Myocyte (in vitro differentiated cells): ENCODE measurements around the gene TAX1BP1. TPM values are rescaled to one million over a fixed set of nuclear protein-coding genes. Genes with fewer than 3 reads are reported as not detected.

Experiments used
- DNase-seq: peaks from one replicate; pipeline ENCODE4 v3.0.0-alpha.2; 2012; ENCODE audit warnings: low read depth
- polyA plus RNA-seq: library from polyadenylated mRNA; unstranded; fragments of >200 nt; gene quantifications from one replicate; pipeline ENCODE4 v1.2.1, GENCODE V29; 2012; ENCODE audit warnings: missing spikeins
- total RNA-seq: library from RNA; depleted of rRNA; stranded (reverse); fragments of >200 nt; gene quantifications from 2 replicates; pipeline ENCODE4 v1.2.3, GENCODE V29; 2014

Gene TAX1BP1
- 161 and 185 TPM in 2 replicates for total RNA-seq
- 98.6 TPM for polyA plus RNA-seq

DNA sequence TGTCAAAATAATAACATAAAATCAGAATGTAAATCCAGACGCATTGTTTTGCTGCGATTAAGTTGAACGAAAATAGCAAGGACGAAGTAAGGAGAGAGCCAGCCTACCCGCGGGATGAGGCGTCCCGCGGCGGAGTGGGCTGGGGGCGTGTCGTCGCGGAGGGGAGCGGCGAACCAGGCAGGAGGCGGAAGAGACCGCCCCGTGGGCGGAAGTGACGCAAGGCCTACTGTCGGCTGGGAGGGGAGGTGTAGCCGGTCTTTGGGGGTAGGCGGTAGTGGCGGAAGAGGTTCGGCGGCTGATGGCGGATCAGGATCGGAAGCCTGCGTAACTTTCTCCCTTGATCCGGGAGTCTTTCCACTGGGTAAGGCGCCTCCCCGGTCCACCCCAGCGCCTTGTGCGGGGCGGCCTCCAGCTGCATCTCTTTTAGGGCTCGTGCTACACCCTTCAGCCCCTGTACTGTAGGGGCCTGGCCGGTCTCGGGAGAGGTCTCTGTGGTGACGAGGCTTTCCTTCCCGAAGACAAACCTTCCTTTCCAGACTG, at the start of gene TAX1BP1:
TSS of gene TAX1BP1 (plus strand) at position 254 of the 540 bp plus-strand sequence. CDS start 8,363 bp downstream, outside the sequence.
- peak; percentile 97 for DNase-seq

DNA sequence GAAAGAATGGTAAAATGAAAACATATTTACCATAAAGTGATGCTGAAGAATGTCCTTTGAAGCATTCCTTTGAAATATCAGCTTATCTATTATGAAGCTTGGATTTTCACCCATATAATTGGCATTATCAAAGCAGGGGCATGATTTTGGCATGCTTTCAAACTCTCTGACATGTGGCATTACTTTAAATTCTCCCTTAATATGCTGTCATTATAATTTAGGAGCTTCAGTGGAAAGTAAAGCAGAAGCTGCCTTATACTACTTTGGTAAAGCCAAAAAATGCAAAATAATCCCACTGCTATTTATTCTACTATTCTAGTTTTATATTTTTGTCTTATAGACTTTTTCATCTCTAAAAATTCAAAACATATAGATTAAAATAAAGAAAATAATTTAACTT, 49.3 kb upstream of the TAX1BP1 start:
- DNase-seq, result no peak

DNA sequence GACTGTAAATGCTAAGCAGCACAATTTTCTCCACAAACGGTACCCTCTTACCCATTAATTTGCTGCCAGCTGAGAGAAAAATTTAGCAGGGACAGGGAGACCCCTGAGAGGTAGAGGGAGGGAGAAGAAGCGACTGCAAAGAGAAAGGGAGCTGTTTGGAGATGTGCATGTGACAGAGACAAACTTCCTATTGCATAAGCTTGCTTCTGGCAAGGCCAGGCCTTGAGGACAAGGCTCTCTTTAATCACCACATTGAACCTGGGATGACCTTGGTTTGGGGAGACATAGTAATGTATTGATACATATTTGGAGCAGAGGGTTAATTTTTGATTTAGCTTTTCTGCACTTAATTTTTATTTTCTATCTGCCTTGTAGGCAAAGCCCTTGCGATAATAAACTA, 46.2 kb upstream of the TAX1BP1 start:
- no peak for DNase-seq

DNA sequence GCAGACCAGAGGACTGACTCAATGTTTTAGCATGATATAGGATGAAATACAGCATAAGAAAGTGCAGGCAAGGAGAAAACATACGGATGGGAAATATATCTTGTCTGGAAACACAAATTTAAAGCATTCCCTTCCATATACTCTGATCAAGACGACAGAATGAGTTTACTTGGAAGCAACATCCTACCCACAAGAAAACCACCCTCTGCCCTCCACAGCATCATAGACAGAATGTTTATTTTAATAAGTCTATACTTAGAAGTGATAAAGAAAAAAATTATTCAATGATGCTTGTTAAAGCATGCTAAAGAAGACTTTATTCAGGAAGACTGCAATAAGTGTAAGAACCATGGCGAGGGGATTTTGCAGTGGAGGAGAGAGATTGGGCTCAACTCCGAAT, 44.9 kb upstream of the TAX1BP1 start:
- no peak for DNase-seq

DNA sequence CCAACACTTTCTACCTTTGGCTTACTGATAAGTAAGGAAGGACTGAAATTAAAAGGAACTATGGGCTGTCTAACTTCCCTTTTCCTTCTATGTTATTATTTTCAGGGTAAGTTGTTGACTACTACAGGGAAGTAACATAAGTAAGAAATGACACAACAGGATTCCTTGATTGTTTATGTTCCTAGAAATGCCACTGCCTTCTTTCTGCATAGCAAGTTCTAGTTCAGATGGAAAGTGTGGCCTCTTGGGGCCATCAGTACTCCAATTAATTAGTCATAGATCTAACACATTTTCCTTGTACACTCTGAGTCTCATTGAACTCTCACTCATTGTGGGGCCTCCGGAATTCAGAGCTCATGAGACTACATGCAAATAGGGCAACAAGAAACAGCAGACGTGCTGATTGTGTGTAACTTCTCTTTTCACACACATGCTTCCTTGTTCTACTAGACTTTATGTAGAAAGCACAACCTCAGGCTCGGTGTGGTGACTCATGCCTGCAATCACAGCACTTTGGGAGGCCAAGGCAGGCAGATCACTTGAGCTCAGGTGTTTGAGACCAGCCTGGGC, 42.0 kb upstream of the TAX1BP1 start:
- DNase-seq, result no peak

DNA sequence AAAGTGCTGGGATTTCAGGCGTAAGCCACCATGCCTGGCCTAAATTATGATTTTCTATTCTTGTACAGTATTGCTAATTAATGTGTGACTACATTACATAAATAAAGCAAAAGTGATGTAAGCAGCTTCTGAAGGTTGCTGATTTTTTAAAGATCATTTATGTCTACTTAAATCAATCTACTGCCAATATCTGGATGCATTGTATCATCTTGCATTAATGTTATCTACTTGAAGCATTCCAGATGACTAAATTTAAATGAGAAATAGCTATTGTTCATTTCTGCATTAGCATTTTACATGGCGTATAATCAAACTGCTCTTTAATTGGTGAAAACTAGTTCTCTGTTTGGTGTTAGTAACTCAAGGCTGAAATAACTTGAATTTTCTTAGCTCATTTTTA, 40.2 kb upstream of the TAX1BP1 start:
- DNase-seq, result no peak

DNA sequence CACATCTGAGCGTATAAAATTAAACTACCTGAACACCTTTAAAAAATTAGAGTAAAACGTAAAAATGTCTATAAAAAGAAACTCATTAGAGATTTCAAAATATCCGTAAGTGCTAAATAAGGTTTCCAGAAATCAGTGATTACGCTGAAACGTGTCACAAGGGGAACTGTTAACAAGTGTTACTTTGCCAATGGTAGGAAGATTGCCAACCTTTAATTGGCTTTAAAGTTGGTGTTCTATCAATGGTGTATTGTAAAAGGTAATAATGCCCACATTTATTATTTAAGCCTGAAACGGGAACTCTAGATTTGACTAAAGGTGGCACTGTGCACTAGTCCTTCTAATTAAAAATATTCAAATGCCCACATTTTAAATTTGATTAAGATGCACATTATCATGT, 39.5 kb upstream of the TAX1BP1 start:
- no peak for DNase-seq

DNA sequence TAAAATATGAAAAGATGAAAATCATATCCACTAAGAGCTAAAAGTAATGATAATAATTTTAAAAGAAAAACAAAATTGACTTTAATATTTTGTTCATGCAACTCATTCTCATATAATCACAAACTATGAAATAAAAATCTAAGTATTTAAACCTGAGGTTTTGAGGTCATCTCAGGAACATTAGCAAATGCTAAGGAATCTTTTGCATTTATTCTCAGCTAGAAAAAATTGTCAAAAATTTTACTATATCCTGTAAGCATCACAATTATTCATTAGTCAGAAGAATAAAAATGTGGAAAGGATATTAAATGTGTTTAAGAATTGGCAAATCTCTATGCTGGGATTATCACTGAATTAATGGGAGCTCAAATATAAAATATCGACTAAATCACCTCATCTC, 36.8 kb upstream of the TAX1BP1 start:
- no peak for DNase-seq

DNA sequence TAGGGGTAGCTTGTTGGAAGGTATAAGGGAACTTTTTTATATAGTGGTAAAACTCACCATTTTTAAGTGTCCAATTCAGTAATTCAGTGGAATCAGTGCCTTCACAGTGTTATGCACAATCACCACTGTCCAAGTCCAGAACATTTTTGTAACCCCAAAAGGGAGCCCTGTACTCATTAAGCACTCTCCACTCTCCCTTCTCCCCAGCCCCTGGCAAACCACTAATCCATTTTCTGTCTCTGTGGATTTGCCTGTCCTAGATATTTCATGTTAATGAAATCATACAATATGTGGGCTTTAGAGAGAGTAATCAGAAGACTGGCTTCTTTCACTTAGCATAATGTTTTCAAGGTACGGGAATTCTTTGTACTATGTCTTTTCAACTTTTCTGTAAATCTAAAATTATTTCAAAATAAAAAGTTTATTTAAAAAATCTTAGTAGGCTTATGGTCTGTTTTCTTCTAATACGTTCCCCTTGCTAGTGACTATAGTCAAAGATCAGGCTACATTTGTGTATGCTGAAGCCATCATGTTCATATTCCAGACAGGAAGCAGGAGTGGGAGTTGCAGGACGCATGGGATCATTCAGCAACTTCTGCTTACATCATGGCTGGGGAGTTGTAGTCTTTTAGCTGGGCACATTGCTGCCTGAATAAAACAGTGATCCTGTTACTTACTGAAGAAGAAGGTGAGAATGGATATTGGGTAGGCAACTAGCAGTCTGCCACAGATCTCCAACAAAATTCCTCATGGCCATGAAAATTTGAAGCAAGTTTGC, 35.4 kb upstream of the TAX1BP1 start:
- DNase-seq, result no peak

DNA sequence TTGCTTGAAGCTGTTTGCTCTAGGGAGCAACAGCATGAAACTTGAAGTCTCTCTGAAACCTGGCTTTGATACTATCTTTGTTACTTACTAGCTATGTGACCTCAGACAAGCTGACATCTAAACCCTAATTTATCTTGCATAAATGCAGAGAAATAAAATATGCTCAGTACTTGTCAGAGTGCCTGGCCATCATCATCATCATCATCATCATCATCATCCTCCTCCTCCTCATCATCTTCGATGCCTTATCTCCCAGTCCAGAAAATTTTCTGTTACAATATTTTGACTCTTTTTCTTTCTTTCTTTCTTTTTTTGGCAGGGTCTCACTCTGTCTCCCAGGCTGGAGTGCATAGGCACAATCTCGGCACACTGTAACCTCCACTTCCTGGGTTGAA, 34.8 kb upstream of the TAX1BP1 start:
- no peak for DNase-seq

DNA sequence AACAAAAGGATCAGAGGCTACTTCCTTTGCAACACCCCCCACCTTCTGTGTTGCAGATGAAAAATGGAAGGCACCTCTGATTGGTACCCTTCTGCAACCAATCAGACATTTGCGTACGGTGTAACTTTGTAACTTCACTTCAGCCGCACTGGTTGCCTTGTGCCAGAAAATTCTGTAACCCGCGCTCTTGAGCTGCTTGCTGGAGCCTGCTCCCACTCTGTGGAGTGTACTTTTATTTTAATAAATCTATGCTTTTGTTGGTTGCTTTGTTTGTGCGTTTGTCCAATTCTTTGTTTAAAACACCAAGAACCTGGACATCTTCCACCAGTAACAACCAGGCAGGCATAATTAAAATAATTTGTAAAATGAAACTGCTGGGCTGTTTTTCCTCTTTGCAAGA, 31.5 kb upstream of the TAX1BP1 start:
- DNase-seq, result no peak

DNA sequence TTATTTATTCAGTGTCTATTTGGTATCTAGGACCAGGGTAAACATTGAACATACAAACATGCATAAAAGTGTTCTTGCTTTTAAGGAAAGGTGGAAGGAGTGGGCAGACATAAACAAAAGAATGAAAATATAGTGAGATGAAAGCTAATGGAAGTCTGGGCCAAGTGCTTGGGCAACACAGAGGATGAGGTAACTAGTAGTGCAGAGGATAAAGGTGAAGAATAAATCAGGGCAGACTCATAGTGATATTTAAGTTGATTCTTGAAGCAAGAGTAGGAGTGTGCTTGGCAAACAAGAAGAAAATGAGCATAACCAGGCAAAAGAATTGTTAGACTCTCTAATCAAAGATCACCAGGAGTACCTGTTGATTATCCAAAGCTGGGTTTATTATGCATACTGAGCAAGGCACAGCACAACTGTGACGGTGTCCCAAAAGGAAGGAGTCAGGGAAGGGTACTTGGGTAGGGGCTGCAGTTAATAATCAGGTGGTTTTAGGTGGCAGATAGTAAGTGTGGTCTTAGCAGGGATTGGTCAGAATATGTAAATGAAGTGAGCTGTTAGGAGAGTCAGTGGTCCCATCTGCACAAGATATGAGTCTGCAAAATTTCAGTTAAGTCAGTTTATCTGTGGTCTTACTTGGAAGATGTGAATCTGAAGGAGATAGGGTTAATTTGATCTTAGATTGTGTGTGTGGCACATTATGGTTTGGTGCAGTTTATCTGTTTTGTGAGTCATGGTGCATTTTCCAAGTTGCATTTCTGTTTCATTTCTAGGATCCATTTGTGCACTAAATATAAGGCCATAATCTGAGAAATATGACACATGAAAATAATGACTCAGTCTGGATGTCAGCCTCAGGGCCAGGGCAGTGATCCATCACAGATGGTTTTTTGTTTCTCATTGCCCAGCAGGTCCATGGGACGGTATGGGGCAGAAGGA, 30.6 kb upstream of the TAX1BP1 start:
- DNase-seq, result peak; percentile 47

DNA sequence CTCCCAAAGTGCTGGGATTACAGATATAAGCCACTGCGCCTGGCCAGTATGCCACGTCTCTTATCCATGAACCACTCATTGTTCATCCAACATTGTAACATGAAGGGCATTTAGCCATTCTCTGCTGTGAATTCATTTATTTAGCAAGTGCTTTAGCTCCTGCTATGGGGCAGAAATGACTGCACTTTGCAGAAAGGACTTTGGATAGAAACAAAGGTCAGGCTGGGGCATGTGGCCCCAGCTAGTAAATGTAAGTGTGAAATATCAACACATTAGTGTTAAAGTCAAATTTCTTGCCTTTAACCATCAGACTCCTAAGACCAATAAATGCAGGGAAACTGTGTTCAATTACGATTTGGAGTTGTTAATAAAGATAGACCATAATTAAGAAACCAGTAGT, 27.7 kb upstream of the TAX1BP1 start:
- no peak for DNase-seq

DNA sequence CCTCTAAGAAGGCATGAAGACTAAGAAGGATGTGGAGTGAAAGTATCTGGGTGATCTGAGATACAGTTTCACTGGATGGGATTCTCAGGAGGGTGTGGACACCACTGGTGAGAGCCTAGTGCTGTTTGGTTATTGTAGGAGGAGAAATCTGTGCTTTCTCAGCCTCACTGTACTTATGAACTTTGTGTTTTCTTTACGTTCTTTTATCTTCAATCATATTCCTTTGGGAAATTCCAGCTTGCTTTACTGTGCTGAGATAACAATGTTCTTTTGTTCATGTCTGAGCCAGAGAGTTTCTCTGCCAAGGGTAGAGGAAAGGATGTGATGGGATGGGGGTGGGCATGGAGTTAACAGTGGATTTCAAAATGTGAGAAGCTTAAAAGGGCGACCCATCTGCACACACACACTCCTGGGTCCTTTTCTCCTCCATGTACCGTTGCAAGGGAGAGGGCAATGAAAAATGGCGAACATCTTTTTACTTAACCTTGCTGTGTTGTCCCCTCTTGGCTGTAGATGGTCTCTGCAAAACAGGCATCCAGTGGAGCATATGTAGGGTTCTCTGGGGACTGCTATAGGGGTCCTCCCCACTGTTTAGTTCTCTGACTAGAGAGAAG, 25.0 kb upstream of the TAX1BP1 start:
- DNase-seq, result no peak

DNA sequence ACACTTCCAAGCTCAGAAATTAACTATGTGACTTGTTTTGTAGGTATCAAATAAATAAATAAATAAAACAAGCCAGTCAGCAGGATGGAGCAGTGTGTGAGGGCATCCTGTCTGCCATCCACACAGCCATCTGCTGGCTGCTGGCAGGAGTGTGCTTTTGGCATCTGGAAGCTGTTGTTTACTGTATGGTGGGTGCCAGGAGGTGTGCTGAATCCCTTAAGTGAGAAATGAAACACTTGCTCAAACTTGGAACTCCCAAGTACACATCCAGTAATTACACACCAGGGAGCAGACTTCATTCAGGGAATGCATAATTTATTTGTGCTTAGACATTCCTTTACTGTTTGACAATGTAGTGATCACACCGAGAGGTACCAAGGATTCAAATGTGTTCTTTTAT, 16.9 kb upstream of the TAX1BP1 start:
- DNase-seq, result peak; percentile 47

DNA sequence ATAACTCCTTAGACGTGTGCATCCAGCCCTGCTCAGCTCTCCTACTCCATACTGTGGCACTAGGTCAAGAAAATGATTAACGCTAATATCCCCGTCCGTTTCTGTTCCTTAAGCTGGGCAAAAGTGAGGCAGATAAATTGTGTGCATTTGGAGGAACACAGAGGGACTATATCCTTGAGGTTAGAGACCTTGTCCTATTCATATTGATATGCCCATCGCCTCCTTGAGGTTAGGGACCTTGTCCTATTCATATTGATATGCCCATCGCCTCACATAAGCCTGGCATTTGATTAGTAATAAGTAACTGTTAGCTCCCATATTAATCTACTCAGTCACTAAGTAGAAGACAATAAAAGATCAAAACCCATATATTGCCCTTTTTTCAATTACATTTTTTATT, 12.9 kb upstream of the TAX1BP1 start:
- no peak for DNase-seq

DNA sequence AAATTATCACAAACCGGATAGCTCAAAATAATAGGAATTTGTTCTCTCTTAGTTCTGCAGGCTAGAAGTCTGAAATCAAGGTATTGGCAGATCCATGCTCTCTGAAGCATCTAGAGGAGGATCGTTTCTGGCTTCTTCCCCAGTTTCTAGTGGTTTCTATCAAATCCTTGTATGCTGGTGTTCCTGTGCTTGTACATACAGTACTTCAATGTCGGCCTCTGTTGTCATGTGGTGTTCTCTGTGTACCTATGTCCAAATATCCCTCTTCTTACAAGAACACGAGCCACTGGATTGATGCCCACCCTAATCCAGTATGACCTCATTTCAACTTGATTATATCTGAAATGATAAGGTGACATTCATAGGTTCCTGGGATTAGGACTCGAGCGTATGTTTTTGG, 9.8 kb upstream of the TAX1BP1 start:
- no peak for DNase-seq

DNA sequence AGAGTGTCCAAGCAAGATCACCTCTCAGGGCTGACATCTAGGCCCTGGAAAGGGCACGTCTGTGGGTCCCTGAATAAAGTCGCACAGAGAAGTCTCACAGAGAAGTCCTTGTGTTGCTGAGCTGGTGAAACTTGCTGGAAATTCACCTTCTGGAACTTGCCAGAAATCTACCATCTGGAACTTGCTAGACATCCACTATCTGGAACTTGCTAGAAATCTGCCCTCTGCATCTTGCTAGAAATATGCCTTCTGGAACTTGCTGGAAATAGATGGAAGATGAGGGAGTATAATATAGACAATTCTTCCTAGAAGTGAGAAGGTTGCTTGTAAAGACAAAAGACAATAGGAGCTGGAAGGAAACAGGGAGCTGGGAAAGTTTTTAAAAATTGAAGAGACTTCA, 5.4 kb upstream of the TAX1BP1 start:
- DNase-seq, result no peak

DNA sequence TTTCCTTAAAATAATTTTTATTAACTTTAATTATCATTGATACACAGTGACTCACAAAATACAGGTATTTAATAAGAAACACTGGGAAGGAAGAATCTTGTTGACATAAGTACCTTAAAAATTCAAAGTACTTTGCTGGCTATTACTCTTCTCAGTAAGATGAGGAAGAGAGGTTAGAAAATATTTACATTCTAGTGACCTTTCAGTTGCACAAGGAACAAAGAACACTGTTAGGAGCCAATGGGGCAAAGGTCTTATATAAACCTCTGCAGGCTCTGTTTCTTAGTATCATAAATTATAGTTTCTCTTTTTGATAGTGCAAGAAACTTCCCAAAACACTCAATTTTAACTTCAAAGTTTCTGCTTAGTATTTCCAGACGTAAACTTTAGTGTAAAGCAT, 4.8 kb upstream of the TAX1BP1 start:
- no peak for DNase-seq

DNA sequence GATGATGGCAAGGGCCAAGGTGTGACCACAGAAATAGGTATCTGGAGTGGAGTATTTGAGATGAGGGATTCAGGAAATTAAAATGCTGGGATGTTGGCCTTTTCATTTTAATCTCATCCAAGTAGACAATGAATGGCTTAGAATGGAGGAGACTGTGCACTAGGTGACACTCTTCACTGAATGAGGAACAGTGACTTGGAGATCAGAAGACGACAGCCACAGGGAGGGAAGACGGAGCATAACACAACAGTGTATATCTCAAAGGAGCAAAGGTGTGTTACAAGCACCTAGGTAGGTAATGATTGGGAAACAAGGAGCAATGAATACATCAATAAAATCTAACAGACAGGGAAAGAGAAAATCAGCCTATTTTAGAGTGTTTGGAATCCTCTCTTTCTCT, 4.1 kb upstream of the TAX1BP1 start:
- DNase-seq, result no peak

DNA sequence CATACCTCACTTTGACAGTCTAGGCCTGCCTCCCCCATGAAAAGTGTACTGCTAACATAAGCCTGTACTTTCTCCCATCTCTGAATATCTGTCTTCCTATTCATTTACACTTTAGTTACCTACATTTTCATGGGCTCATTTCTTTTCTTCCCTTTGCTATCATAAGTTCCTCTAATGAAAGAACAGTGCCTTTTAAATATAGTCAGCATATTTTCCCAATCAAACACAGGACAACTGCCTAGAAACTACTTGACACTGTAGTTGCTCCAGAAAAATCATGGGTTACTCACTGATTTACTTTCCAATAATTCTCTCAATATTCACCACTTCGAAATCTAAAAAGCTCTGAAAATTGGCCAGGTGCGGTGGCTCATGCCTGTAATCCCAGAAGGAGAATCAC, 2.8 kb upstream of the TAX1BP1 start:
- DNase-seq, result no peak
